ENCODE results near the gene FIBP.

The FIBP gene

DNA sequence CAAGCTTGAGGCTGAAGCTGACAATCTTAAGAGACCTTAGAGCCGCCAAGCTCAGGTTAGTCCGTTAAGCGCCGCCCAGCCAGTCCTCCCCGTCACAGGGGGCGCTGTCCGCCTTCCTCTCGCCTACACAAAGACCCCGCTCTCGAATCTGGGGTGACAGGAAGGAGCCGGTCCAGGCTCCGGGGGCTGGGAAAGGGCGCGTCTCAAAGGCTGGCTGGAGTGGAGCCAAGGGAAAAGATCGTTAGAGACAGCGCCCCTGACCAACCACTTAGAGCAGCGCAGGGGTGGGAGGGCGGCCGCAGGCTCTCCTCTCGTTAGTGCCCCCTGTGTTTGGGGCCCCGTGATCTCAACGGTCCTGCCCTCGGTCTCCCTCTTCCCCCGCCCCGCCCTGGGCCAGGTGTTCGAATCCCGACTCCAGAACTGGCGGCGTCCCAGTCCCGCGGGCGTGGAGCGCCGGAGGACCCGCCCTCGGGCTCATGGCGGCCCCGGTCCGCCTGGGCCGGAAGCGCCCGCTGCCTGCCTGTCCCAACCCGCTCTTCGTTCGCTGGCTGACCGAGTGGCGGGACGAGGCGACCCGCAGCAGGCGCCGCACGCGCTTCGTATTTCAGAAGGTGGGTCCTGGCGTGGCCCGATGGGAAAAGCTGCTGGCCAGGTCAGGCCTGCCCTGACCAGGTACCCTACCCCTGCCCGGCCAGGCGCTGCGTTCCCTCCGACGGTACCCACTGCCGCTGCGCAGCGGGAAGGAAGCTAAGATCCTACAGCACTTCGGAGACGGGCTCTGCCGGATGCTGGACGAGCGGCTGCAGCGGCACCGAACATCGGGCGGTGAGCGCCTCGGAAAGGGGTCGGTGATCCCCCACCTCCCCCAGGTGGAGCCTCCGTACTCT lies 27.8 kb downstream of the FIBP start, which contains the start of gene MUS81:
Gene MUS81, plus strand, starts transcription at position 156 of the 887 bp plus-strand sequence. Its CDS starts 321 bp downstream, at position 477.
- in situ Hi-C loops (cut with HindIII; ENCODE audit: low sequenced_read_pairs) = no loop called here

DNA sequence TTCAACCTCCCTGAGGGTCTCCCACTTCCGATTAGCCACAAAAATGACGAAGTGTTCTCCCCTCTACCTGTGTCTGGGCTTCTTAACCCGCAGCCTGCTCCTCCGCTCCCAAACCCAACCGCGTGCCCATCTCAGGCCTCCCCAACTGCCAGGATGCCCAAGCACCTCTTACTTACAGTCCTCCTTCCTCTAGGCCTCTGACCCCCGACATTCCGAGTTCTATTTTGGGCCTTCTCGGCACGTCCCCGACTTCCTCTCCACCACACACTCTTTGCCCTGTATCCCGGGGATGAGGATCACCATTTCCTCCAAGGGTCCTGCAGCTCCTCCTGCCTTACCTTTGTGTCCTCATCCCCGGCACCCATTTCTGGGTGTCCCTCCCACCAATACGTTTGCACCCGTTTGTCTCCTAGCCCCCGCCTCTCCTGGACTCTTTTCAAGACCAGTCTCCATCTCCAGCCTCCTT lies 28.4 kb downstream of the FIBP start:
- in situ Hi-C loops (cut with HindIII; ENCODE audit: low sequenced_read_pairs) = no loop called here

DNA sequence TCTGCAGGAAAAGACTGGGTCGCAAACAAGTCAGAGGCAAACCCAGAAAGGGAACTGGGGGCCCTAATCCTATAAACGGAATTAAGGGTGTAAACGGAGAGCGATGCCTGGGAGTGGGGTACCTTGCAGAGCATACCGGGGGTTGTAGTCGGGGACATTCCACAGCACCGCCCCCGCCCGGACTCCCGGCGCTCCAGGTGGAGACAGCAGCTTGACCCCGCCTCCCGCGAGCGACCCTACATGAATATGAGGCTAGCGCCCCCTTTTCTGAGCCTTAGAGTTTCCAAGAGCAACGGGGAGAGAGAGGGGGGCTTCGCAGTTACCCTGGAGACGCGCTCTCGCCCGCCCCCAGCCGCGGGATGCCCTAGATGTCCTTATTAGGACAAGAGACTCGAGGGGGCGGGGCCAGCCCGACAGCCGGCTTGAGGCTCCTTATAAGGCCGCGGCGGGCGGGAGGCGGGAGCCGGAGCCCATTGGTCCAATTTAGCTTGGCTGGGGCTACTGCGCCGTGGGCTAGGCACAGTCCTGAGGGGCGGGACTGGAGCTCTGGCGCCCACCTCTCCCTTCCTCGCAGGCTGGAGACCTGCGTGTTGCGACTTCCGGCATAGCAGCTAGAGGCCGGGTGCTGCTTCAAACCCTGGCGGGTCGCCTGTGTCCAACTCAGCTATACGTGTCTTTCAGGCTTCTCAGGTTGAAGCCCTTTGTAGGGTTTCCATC lies 29.0 kb downstream of the FIBP start:
- in situ Hi-C loops (cut with HindIII; ENCODE audit: low sequenced_read_pairs) = no loop called here

DNA sequence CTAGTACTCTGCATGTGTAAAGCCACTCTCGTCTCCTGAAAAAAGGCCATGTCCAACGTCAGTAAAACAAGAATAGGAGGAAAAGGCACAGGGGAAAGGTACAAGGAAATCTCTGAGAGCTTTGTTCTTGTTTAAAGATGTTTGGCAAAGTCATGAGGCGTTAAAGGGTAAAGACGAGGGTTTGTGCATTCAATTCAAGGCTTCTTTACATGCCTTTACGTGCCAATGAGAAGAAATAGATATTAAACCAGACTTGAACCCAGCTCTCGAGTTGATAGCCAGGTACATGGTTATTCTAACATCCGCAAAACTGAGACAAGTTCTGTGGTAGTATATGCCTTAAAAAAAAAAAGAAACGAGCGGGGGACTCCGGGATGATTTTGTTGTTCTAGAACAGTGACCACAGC lies 29.6 kb downstream of the FIBP start:
- in situ Hi-C loops (cut with HindIII; ENCODE audit: low sequenced_read_pairs) = no loop called here

DNA sequence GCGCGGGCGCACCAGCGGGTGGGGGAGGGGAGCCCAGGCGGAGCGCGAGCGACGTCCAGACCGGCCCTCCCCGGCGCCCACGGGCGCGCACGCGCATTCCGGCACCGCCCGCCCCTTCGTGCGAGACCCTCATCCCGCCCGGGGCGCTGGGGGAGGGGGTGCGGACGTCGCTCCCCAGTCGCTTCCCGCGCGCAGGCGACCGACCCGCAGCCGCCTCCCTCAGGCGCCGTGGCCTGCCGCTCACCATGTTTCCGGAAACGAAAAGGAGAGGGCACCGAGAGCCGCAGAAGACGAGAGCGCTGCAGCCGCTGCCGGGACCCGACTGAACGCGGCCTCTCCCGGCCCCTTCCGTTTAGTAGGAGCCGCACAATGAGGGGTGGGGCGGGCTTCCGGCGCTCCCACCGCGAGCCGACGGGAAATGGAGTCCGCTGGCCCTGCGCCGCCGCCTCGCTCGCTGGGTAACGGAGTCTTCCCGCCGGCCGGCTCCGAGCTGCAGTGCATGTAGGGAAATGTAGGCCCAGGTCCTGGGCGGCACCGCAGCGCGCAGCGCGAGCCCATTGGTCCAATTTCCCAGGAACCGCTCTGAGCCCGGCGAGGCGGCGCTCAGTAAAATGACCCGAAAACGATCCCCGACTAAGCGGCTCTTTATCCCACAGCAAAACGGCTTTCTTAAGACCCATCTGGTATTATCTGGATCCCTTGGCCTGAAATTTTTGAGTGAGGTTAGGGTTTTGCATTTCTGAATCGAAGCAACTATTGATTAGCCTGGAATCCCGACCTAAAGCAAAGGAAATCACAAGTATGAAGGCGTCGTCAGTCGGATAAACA lies 30.2 kb downstream of the FIBP start, which contains the start of gene CFL1:
Gene CFL1, minus strand, starts transcription at position 328 of the 828 bp plus-strand sequence. Its CDS starts 81 bp downstream, at position 247.
- in situ Hi-C loops (cut with HindIII; ENCODE audit: low sequenced_read_pairs) = no loop called here

DNA sequence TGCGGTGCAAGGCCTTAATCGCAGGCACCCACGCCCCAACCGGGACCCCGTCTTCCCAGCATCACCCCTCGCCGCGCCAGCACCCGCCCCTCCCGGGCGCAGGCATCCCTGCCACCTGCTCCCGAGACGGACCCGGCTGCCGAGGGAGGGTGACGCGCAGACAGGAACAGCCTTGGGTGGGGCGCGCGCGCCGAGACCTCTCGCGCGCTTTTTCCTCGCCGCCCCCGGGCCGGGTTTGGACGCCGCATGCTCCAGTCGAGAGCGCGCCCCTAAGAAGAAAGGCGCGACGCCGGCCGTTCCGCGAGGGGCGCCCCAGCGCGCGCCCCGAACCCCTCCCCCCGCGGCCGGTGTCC lies 30.8 kb downstream of the FIBP start:
- in situ Hi-C loops (cut with HindIII; ENCODE audit: low sequenced_read_pairs) = no loop called here

DNA sequence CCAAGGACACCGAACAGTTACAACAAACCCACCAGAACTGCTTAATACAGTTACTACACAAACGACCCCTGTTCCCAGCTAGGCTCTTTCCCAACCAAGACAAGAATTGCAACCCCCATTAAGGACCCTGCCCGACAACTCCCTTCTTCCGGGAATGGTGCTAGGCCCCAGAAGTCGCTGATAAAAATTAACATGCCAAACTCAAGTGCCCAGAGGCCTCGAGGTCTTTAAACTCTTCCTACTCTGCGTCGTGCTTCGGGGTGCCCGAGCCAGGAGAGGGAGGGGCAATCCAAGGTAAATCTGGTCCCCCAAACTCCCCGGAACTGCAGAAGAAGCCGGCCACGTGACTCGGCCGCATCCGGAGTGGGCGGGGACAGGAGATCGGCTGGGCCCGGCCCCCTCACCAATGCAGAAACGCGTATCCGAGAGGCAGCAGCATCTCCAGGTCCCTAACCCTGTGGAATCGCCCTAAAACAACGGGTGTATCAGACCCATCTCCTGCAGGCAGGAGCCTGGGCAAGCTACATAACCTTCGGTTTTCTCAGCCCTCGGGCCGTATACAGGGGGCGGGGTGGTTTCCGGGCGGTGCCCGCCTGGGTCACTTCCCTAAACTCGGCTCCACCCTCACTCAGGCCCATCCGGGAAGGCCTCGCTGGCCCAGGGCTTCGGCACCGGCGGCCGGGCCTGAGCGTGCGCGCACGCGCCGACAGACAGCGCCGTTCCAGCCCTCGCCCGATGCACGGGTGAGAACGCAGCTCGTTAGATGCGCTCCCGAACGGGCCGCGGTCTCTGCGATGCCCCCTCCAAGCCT lies 31.4 kb downstream of the FIBP start:
- in situ Hi-C loops (cut with HindIII; ENCODE audit: low sequenced_read_pairs) = no loop called here

DNA sequence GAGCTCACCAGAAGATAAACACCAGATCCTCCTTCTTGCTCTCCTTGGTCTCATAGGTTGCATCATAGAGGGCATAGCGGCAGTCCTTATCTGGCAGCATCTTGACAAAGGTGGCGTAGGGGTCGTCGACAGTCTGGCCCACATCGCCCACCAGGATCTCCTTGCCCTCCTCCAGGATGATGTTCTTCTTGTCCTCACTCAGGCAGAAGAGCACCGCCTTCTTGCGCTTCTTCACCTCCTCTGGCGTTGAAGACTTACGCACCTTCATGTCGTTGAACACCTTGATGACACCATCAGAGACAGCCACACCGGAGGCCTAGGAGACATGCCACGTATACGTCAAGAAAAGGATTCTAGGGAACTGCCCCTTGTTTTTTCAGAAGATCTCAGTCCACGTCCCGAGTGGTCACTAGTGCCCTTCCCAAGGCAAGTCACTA lies 32.3 kb downstream of the FIBP start:
- in situ Hi-C loops (cut with HindIII; ENCODE audit: low sequenced_read_pairs) = no loop called here

DNA sequence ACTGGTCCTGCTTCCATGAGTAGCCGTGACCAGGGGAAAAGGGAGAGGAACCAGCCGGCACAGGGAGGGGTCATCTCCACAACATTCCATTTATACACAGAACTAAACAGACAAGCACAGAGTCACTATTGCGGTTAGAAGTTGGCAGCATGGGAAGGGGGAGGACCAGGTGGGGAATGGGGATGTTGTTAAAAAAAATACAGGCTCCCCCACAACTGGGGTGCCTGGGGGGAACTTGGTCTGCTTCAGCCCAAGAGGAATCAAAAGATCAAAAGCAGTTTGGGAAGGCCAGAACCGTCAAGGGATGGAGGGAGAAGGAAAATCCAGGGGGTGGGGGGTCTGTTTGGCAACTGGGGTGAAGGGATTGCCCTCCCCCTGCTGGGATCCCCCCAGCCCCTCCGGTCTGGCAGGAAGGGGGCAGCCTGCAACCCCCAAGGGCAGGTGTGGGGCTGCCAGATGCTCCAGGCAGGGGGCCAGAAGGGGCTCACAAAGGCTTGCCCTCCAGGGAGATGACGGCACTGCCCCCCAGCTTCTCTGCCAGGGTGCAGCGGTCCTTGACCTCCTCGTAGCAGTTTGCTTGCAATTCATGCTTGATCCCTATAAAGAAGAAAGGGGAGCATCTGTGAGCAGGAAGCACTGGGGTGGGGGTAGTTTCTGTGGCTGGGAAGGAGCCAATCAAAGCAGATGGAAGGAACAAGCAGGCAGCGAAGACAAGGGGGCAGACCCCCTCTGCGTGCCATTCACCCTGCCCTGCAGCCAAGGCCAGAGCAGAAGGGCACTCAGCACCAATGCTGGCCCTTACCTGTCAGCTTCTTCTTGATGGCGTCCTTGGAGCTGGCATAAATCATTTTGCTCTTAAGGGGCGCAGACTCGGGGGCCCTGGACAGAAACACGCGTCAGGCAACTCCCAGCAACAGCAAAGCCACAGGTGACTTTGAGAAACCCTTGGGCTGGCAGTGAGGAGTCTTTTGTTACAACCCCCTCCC lies 33.1 kb downstream of the FIBP start:
- in situ Hi-C loops (cut with HindIII; ENCODE audit: low sequenced_read_pairs) = no loop called here

DNA sequence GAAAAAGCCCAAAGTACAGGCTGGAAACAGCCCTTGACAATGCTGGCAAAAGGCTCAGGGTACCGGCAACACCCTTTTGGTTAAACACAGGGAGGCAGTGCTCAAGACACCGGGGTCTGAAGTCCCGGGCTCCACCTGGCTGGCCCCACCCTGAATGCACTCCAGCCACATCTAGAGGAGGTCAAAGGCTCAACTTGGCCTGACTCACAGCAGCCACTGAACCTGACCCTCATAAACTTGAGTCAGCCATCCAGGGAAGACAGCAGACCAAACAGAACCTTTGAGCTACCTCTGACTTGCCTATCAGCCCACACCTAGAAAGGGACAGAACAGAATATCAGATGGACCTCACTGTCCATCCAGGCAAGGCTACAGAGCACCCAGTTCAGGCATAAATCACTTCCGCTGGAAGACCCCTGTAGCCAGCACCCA lies 34.1 kb downstream of the FIBP start:
- in situ Hi-C loops (cut with HindIII; ENCODE audit: low sequenced_read_pairs) = no loop called here

DNA sequence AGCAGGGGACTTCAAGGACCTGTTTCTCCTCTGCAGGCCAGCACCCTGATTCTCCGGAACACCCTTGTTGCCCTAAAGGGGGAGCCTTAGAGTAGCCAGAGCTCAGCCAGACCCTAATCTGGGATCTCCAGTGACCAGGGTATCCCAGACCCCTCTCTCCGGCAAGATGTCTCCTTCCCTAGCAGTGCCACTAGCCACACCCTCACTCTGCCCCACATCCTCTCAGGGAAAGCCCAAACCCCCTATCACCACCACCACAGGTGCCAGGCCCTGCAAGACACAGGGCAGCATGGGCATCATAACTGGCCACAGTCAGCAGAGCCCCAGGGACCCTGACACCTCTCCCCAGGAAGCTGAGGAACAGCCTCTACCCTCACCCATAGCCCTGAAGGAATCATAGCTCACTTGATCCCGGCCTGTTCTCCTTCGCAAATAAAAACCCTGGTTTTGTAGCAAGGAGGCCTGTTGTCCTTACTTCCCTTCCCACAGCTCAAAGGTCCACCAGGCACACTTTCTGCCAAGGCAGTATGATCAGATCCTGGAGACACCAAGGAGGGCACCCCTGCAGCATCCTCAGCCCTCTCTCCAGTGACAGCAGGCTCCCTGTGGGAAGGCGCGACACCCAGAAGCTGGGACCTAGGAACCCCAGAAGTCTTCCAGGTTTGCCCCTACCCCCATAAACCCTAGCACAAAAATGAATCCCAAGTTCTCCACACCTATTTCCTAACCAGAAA lies 34.9 kb downstream of the FIBP start:
- in situ Hi-C loops (cut with HindIII; ENCODE audit: low sequenced_read_pairs) = no loop called here

DNA sequence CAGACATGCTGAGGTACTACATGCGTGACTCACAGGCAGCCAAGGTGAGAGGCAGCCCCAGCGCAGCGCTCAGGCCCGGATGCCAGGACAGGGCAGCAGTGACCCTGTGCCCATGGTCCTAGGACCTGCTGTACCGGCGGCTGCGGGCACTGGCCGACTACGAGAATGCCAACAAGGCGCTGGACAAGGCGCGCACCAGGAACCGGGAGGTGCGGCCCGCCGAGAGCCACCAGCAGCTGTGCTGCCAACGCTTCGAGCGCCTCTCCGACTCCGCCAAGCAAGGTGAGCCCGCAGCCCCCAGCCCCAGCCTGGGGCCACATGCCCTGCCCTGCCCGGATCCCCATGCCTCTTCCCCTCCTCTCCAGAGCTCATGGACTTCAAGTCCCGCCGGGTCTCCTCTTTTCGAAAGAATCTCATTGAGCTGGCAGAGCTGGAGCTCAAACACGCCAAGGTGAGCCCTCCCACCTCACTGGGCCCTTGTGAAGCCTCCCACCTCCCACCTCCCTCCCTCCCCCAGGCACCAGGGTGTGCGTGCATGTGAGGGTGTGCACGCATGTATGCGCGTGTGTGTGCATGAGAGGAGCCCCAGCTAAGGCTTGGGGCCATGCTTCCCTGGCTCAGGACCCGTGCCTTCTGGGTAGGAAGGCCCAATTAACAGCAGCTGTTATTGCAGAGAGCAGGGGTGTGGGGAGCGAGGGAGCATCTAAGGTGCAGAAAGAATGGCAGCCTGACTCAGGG lies 35.6 kb downstream of the FIBP start:
- in situ Hi-C loops (cut with HindIII; ENCODE audit: low sequenced_read_pairs) = no loop called here

DNA sequence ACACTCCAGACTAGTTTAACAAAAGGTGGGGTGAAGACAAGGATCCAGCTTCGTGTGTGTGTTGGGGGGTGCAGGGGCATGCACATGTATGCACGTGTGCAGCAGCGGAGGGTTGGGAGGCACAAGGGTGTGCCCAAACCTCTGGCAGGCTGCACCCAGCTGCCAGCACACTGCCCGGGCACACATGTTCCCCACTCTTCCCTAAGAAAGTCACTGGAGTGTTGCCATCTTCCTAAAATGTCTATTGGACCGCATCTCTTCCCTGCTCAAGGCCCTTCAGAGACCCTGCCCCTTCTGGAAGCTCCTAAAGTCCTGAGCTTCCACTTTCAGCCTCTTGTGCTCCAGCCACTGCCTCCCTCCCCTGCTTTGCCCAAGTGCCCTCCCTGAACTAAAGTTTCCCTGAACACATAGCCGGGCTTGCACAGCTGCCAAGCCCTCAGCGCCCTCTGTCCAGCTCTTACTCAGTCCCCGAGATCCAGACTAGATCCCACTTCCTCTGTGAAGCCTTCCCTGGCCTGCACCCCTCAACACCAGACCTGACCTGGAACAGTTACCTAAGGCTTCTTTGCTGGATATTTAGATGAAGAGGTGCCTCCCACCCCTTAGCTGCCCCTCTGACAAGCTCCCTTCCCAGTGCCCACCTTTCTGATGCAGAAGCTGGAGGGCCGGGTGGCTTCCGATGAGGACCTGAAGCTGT lies 36.3 kb downstream of the FIBP start:
- in situ Hi-C loops (cut with HindIII; ENCODE audit: low sequenced_read_pairs) = no loop called here

DNA sequence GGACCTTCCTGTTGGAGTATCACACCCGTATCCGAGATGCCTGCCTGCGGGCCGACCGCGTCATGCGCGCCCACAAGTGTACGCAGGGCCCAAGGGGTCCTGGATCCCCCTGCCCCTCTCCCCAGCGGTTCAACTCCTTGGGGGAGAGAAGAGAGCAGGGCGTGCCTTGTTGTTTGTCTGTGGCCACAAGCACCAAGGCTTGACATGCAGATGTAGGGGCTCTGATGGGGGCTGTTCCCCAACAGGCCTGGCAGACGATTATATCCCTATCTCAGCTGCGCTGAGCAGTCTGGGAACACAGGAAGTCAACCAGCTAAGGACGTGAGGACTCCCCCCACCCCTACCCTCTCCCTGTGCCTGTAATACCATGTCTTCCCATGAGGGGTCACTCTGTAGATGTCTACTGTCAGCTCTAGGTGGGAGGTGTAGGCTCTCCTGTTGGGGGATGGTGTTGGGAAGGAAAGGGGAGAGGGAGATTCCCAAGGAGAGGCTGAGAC lies 37.1 kb downstream of the FIBP start:
- in situ Hi-C loops (cut with HindIII; ENCODE audit: low sequenced_read_pairs) = no loop called here

DNA sequence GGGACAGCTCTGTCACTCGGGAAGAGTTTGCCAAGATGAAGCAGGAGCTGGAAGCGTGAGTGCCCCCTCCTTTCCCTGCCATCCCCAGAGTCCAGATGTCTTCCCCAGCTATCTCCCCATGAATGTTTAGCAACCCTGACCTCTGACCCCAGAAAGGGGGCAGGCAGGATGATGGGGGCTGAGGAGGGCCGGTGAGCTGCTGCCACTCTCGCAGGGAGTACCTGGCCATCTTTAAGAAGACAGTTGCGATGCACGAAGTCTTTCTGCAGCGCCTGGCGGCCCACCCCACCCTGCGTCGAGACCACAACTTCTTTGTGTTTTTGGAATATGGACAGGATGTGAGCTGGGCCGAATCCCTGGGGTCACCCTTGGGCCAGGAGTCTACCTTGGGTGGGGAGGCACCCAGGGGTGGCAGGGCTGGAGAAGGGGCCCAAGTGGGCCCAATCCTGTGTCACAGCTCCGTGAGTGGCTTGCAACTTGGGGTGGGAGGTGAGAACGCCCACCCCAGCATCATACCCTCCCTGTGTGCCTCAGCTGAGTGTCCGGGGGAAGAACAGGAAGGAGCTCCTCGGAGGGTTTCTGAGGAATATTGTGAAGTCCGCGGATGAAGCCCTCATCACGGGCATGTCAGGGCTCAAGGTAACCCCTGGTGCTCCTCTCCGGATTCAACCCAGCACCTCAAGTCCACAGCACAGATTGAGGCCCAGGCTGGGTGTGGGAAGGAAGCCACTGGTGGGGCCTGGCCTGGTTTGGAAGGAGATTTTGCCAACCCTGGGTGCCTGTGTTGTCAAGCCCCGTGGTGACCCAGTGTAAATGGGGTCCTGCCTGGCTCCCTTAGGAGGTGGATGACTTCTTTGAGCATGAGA lies 37.8 kb downstream of the FIBP start:
- in situ Hi-C loops (cut with HindIII; ENCODE audit: low sequenced_read_pairs) = no loop called here

DNA sequence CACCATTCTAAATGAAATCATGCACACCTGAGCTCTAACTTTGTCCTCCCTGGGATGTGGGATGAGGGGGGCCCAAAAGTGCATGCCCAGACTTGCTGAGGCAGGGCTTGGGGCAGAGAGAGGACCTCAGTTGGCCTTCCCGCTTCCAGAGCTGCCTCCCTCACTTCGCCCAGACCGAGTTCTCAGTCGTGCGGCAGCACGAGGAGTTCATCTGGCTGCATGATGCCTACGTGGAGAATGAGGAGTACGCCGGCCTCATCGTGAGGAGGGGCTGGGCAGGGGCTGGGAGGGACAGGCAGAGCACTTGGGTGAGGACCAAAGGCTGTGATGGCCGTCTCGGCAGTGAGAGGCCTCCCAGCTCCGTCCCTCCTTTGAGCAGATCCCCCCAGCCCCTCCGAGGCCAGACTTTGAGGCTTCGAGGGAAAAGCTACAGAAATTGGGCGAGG lies 38.5 kb downstream of the FIBP start:
- in situ Hi-C loops (cut with HindIII; ENCODE audit: low sequenced_read_pairs) = no loop called here

Data from DLD1 (cell line).